ENCODE results near the gene RPS3. TPM values are rescaled to one million over a fixed set of nuclear protein-coding genes. Genes with fewer than 3 reads are reported as not detected.

RPS3 gene
- total and polyA plus RNA-seq, 2 of the 13 experiments (the other 11 are each of a cell fraction or from before 2014, with no cell fraction given): 2,143 to 3,616 TPM

- H2AFZ ChIP-seq (ENCODE audit: low read length): no peak overlapping the region
- BruUV-seq (replicated peaks): no TSS peak
- H3K9ac ChIP-seq (ENCODE audit: insufficient read depth, low read depth, low read length): no peak overlapping the region
- DNase-seq (ENCODE audit: low spot score) (no peak), ATAC-seq (peak; percentile 61), FAIRE-seq (no peak)
- CTCF ChIA-PET (ENCODE audit: low intra/inter-chr PET ratio, low total read pairs): interaction anchor here (0.9 to 1.6 kb wide), 3 partner anchors 9 to 96 kb away, joined by 3 to 6 read pairs (median 3); no protein-coding TSS in a partner anchor
- H3K27ac ChIP-seq (ENCODE audit: extremely low read length, insufficient read depth, low read length): no peak overlapping the region
- no peaks in the 10 kb centered on the region for H3K9me3 ChIP-seq (ENCODE audit: low read length)
- POLR2A ChIA-PET: interaction anchor here (1.0 kb wide), 1 partner anchor 24 kb away, joined by 3 read pairs; no protein-coding TSS in a partner anchor
- H3K36me3 ChIP-seq (replicated peaks in 1 of 2; ENCODE audit: control insufficient read depth in 1 of 2, insufficient read depth in 2 of 2, low read length in 2 of 2): no peaks in the 10 kb centered on the region
- intact Hi-C loops (cut with micrococcal nuclease; ENCODE audit: unreplicated experiment): no loop called here
- peaks cover 7 to 26% of the 10 kb centered on the region in 2 experiments for H3K27me3 ChIP-seq (ENCODE audit: control insufficient read depth in 1 of 2, insufficient read depth in 2 of 2, low read length in 2 of 2)
- H3K4me2 ChIP-seq (ENCODE audit: low read depth, low read length): peak overlapping the region; percentile 65
- 1% methylated on average over 9 of the region's 9 CpGs for WGBS (ENCODE audit: low lambda C conversion rate)
- H4K20me1 ChIP-seq (ENCODE audit: insufficient read depth, low read length): peaks cover 4% of the 10 kb centered on the region; the same call in 1 of the 2 replicates
- H3K4me3 ChIP-seq (replicated peaks in 1 of 3; ENCODE audit: insufficient read depth in 1 of 3, low read depth in 2 of 3, low read length in 3 of 3): peak overlapping the region in 2 of 3 experiments; percentile 23 to 42; a peak in 3 of 6 replicates
- in situ Hi-C loops (cut with HindIII; ENCODE audit: extremely low pct_ligation_motif_present, low pct_unique_long_range_greater_than_20kb): no loop called here
- H3K4me1 ChIP-seq (ENCODE audit: insufficient read depth, low read length): peaks cover 73% of the 10 kb centered on the region
- no peaks in the 10 kb centered on the region for H3K79me2 ChIP-seq (ENCODE audit: insufficient read depth, low read length)
- TF ChIP-seq DBP (CRISPR knock-in tag; IDR thresholded peaks at IDR 0.05; ENCODE audit: not compliant biosample characterization) (no peak), RAD21 (CRISPR knock-in tag; IDR thresholded peaks at IDR 0.05) (0 out of 2 replicates have a peak, but pooled peaks have one; percentile 12), XRCC5 (optimal IDR thresholded peaks at IDR 0.05; ENCODE audit: low read length) (peak; percentile 32), ZFX (CRISPR knock-in tag; IDR thresholded peaks at IDR 0.05; ENCODE audit: low read depth) (no peak), ZBED4 (CRISPR knock-in tag; IDR thresholded peaks at IDR 0.05; ENCODE audit: borderline replicate concordance) (no peak), ZBTB14 (CRISPR knock-in tag; IDR thresholded peaks at IDR 0.05) (no peak), CTCF (CRISPR knock-in tag; IDR thresholded peaks at IDR 0.05) (peak; percentile 43), ZNF841 (CRISPR knock-in tag; IDR thresholded peaks at IDR 0.05; ENCODE audit: borderline replicate concordance) (no peak), ARID3A (IDR thresholded peaks at IDR 0.05; ENCODE audit: low read depth, low read length) (no peak), ZNF501 (CRISPR knock-in tag; IDR thresholded peaks at IDR 0.05) (0 out of 2 replicates have a peak, but pooled peaks have one; percentile 47), ADNP (CRISPR knock-in tag; IDR thresholded peaks at IDR 0.05) (0 out of 2 replicates have a peak, but pooled peaks have one; percentile 16), ZSCAN22 (CRISPR knock-in tag; IDR thresholded peaks at IDR 0.05) (no peak), GFI1 (CRISPR knock-in tag; IDR thresholded peaks at IDR 0.05; ENCODE audit: borderline replicate concordance) (0 out of 2 replicates have a peak, but pooled peaks have one; percentile 40), TBP (CRISPR knock-in tag; IDR thresholded peaks at IDR 0.05) (no peak)
Measured at GRCh38 chr11:75376175-75376574, 23.1 kb upstream of the RPS3 start.

Measured in HepG2 (cell line).